ENCODE results near the gene RSPH10B2.

DNA sequence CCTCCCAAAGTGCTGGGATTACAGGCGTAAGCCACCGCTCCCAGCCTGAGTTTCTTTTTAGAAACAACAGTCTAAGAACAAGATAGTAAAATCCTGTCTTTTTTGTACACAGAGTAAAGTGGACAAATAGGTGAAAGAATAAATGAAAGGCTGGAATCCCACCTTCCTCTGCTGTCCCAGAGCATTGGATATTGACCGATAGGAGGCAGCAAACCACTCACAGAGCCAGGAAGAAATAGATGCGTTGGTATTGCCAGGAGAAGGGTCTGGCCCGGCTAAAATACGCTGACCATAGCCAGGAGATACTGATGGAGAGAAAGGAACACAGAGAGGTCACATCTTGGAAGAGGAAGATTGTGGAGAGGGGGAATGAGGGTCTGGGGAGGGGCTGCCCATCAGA is 35.8 kb upstream of the RSPH10B2 start:
- TF ChIP-seq, protein P1, sequence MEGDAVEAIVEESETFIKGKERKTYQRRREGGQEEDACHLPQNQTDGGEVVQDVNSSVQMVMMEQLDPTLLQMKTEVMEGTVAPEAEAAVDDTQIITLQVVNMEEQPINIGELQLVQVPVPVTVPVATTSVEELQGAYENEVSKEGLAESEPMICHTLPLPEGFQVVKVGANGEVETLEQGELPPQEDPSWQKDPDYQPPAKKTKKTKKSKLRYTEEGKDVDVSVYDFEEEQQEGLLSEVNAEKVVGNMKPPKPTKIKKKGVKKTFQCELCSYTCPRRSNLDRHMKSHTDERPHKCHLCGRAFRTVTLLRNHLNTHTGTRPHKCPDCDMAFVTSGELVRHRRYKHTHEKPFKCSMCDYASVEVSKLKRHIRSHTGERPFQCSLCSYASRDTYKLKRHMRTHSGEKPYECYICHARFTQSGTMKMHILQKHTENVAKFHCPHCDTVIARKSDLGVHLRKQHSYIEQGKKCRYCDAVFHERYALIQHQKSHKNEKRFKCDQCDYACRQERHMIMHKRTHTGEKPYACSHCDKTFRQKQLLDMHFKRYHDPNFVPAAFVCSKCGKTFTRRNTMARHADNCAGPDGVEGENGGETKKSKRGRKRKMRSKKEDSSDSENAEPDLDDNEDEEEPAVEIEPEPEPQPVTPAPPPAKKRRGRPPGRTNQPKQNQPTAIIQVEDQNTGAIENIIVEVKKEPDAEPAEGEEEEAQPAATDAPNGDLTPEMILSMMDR (IDR thresholded peaks at IDR 0.05), result no peak
- no peak for TF ChIP-seq EP300 (IDR thresholded peaks at IDR 0.05)
- TF ChIP-seq POLR2A (IDR thresholded peaks at IDR 0.05), result no peak

Data from sigmoid colon (tissue), 4 donors.